ENCODE results near the gene SERINC3. TPM values are rescaled to one million over a fixed set of nuclear protein-coding genes. Genes with fewer than 3 reads are reported as not detected.

SERINC3 gene
- total RNA-seq, 4 donors from 2014 or later, result 94.1 to 128 (median 113) TPM

DNA sequence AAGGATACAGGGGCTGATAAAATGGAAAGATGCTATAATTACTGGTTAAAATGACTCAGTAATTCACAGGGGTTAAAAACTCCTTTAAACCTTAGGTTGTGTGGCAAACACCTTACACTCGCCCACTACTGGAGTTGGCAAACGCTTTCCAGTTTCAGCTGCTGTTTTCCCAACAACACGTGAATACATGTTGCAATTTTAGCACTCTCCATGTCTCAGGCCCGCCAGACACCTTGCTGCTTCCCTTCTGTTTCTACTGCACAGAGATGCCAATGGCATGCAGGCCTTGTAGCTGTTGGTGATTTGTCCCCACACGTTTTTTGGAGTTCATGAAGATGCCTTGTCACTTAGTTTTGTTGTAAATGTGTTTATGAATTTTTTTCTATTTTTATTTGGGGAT is 51.5 kb downstream of the SERINC3 start:
- H3K36me3 ChIP-seq, result no peaks in the 10 kb centered on the region
- no peak overlapping the region for H3K27ac ChIP-seq
- H3K9me3 ChIP-seq, result no peaks in the 10 kb centered on the region
- no peaks in the 10 kb centered on the region for H3K27me3 ChIP-seq
- H3K4me1 ChIP-seq, result peaks cover 15% of the 10 kb centered on the region
- 49% methylated on average over 5 of the region's 5 CpGs for WGBS
- DNase-seq (ENCODE audit: low spot score in 2 of 2), result no peak
- TF ChIP-seq POLR2AphosphoS5 (IDR thresholded peaks at IDR 0.05), result no peak
- TF ChIP-seq EP300 (IDR thresholded peaks at IDR 0.05), result no peak
- no peak overlapping the region for H3K4me3 ChIP-seq

DNA sequence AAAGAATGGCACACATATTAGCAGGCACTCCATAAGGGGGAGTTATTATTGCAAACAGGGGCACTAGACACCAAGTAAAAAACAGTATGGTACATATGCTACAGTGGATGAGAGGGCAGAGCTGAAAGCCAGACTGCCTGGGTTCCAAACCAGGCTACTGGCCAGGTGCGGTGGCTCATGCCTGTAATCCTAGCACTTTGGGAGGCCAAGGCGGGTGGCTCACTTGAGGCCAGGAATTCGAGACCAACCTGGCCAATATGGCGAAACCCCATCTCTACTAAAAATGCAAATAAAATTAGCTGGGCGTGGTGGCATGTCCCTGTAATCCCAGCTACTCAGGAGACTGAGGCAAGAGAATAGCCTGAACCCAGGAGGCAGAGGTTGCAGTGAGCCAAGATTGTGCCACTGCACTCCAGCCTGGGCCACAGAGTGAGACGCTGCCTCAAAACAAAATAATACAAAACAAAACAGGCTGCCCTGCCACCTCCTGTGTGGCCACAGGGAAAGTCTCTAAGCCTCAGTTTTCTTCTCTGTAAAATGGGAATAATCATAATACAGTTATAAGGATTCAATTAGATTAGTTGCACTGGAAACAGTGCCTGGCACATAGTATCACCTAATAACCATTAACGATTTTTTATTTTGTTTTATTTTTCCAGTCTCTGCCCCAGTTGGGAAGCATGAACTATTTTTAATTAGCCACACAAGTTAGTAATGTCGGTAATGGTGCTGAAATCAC is 53.7 kb downstream of the SERINC3 start:
- Histone ChIP-seq H3K27me3 (no peaks in the 10 kb centered on the region), H3K36me3 (no peaks in the 10 kb centered on the region), H3K9me3 (no peaks in the 10 kb centered on the region), H3K27ac (peak overlapping the region; percentile 70), H3K4me3 (no peak overlapping the region), H3K4me1 (peaks cover 12% of the 10 kb centered on the region)
- 92% methylated on average over 8 of the region's 8 CpGs for WGBS
- no peak for DNase-seq (ENCODE audit: low spot score in 2 of 2)
- TF ChIP-seq, protein P1, sequence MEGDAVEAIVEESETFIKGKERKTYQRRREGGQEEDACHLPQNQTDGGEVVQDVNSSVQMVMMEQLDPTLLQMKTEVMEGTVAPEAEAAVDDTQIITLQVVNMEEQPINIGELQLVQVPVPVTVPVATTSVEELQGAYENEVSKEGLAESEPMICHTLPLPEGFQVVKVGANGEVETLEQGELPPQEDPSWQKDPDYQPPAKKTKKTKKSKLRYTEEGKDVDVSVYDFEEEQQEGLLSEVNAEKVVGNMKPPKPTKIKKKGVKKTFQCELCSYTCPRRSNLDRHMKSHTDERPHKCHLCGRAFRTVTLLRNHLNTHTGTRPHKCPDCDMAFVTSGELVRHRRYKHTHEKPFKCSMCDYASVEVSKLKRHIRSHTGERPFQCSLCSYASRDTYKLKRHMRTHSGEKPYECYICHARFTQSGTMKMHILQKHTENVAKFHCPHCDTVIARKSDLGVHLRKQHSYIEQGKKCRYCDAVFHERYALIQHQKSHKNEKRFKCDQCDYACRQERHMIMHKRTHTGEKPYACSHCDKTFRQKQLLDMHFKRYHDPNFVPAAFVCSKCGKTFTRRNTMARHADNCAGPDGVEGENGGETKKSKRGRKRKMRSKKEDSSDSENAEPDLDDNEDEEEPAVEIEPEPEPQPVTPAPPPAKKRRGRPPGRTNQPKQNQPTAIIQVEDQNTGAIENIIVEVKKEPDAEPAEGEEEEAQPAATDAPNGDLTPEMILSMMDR (IDR thresholded peaks at IDR 0.05), result no peak
- TF ChIP-seq POLR2AphosphoS5 (IDR thresholded peaks at IDR 0.05) (no peak), EP300 (IDR thresholded peaks at IDR 0.05) (no peak), POLR2A (IDR thresholded peaks at IDR 0.05) (no peak)

DNA sequence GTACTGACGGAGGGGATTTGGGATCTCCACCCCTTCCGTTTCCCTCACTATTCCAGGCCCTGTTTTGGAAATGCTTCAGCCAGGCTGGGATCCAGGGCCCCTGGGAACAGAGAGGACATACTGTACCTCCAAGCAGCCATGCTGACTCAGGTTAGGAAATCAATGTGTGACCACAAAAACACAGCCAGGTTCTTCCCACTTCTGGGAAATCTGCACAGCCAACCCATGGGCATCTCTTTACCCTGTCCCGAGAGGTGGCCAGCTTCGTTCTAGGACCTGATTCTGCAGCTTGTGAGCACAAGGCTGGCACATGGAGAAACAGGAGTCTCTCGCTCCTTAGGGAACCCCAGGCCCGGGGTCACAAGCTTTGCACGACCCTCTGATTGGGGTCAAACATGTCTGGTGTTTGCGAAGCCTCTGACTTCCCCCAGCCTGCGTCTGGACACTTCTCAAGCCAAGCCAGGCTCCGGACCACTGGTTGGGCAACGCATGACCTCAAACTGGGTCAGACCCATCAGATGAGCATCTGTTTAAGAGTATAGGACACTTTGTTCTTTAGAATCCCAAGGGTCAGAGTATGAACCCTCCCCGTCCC is 54.5 kb downstream of the SERINC3 start:
- TF ChIP-seq EP300 (IDR thresholded peaks at IDR 0.05), result no peak
- peak in 2 of 3 donors; percentile 32 to 50 for TF ChIP-seq POLR2AphosphoS5 (IDR thresholded peaks at IDR 0.05)
- peak; percentile 87 to 92 for DNase-seq (ENCODE audit: low spot score in 2 of 2)
- 67% methylated on average over 3 of the region's 12 CpGs for WGBS
- H3K27me3 ChIP-seq, result no peaks in the 10 kb centered on the region
- no peak overlapping the region for H3K4me3 ChIP-seq
- H3K27ac ChIP-seq, result peak overlapping the region; percentile 76
- H3K4me1 ChIP-seq, result peaks cover 12% of the 10 kb centered on the region
- H3K9me3 ChIP-seq, result no peaks in the 10 kb centered on the region
- H3K36me3 ChIP-seq, result no peaks in the 10 kb centered on the region

DNA sequence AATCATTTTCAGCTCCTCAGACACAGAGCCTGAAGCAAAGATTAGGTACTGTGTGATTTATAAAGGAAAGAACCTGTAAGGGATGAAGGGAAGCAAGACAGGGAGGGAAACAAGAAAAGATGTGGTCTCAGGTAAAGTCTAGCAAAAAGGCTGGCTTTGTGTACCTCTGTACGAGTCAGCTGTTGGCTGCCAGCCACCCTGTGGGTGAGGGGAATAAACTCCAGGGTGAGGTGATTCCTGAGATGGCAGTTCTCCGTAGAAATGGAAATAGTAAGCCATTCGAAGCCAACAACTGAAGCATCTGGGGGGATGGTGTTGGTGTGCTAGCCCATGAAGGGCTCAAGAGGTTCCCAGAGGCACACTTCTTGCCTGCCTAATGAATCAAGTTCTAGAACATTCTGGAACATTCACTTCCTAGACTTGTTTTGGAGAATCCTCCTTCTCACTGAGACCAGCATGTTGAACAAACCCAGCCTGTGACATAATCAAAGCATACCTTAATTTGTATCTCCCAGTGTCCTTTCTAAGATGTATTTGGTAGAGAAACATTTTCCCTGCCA is 56.8 kb downstream of the SERINC3 start:
- WGBS, result 55% methylated on average over 3 of the region's 3 CpGs
- Histone ChIP-seq H3K27ac (peak overlapping the region; percentile 76), H3K36me3 (no peaks in the 10 kb centered on the region), H3K9me3 (no peaks in the 10 kb centered on the region), H3K4me1 (peaks cover 12% of the 10 kb centered on the region), H3K4me3 (no peak overlapping the region), H3K27me3 (no peaks in the 10 kb centered on the region)
- DNase-seq (ENCODE audit: low spot score in 2 of 2), result no peak
- TF ChIP-seq POLR2AphosphoS5 (IDR thresholded peaks at IDR 0.05) (no peak), POLR2A (IDR thresholded peaks at IDR 0.05) (no peak), EP300 (IDR thresholded peaks at IDR 0.05) (no peak)
- TF ChIP-seq, protein P1 (IDR thresholded peaks at IDR 0.05), result no peak

DNA sequence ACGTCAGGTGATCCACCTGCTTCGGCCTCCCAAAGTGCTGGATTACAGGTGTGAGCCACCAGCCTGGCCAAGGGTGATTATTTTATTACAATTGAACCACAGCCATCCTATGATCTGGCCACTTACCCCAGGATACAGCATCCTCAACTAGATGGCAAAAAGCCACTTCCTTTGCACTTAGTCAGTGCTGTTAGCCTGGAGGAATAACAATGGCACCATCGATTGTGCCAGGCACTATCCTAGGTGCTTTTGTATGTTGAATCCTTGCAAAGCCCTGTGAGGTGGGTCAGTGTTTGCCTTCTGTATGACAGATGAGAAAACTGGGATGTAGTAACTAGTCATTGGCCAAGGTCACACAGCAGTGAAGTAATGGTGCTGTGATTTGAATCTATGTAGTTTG is 57.4 kb downstream of the SERINC3 start:
- Histone ChIP-seq H3K4me3 (no peak overlapping the region), H3K4me1 (peaks cover 12% of the 10 kb centered on the region), H3K27ac (no peak overlapping the region), H3K9me3 (no peaks in the 10 kb centered on the region), H3K36me3 (no peaks in the 10 kb centered on the region), H3K27me3 (no peaks in the 10 kb centered on the region)
- 85% methylated on average over 3 of the region's 3 CpGs for WGBS
- no peak for TF ChIP-seq EP300 (IDR thresholded peaks at IDR 0.05)
- TF ChIP-seq, protein P1 (IDR thresholded peaks at IDR 0.05), result no peak
- no peak for TF ChIP-seq POLR2A (IDR thresholded peaks at IDR 0.05)
- TF ChIP-seq POLR2AphosphoS5 (IDR thresholded peaks at IDR 0.05), result no peak
- DNase-seq (ENCODE audit: low spot score in 2 of 2), result no peak

DNA sequence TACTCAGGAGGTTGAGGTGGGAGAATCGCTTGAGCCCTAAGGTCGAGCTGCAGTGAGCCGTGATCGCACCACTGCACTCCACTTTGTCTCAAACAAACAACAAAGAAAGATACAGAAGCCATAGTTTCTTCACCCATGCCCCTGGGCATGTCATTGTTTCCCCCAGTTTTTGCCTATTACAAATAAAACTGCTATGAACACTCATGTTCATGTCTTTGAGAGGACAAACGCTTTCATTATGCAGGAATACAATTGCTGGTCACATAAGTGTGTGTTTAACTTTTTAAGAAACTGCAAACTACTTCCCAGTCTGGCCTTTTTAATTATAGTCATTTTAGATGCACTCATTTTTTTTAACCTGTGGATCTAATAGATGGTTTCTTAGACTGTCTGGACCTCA is 58.4 kb downstream of the SERINC3 start:
- H3K27ac ChIP-seq, result no peak overlapping the region
- H3K36me3 ChIP-seq, result no peaks in the 10 kb centered on the region
- TF ChIP-seq, protein P1 (IDR thresholded peaks at IDR 0.05), result no peak
- no peak for TF ChIP-seq POLR2A (IDR thresholded peaks at IDR 0.05)
- TF ChIP-seq EP300 (IDR thresholded peaks at IDR 0.05), result no peak
- TF ChIP-seq POLR2AphosphoS5 (IDR thresholded peaks at IDR 0.05), result no peak
- no peak for DNase-seq (ENCODE audit: low spot score in 2 of 2)
- no peaks in the 10 kb centered on the region for H3K9me3 ChIP-seq
- H3K4me3 ChIP-seq, result no peak overlapping the region
- 74% methylated on average over 5 of the region's 5 CpGs for WGBS
- no peaks in the 10 kb centered on the region for H3K27me3 ChIP-seq
- peaks cover 10% of the 10 kb centered on the region for H3K4me1 ChIP-seq

Measured in suprapubic skin (tissue), 4 donors.